ENCODE data around the gene DPYSL4. TPM values are rescaled to one million over a fixed set of nuclear protein-coding genes. Genes with fewer than 3 reads are reported as not detected.

The DPYSL4 gene
- total and polyA plus RNA-seq, 2 of the 13 experiments (the other 11 are each of a cell fraction or from before 2014, with no cell fraction given), result 0.84 to 1.2 TPM

- TF ChIP-seq THAP9 (CRISPR knock-in tag; IDR thresholded peaks at IDR 0.05; ENCODE audit: borderline replicate concordance), result 0 out of 2 replicates have a peak, but pooled peaks have one; percentile 14
- no peak for TF ChIP-seq MTERF4 (CRISPR knock-in tag; IDR thresholded peaks at IDR 0.05)
- 0 out of 2 replicates have a peak, but pooled peaks have one; percentile 13 for TF ChIP-seq KDM4B (CRISPR knock-in tag; IDR thresholded peaks at IDR 0.05)
- no peak for TF ChIP-seq ZBTB46 (CRISPR knock-in tag; IDR thresholded peaks at IDR 0.05; ENCODE audit: borderline replicate concordance)
- 0 out of 2 replicates have a peak, but pooled peaks have one; percentile 18 for TF ChIP-seq HNF1B (CRISPR knock-in tag; IDR thresholded peaks at IDR 0.05)
- TF ChIP-seq ZFP91 (CRISPR knock-in tag; IDR thresholded peaks at IDR 0.05; ENCODE audit: borderline replicate concordance), result peak; percentile 55; the same call in 1 of the 2 replicates
- 0 out of 2 replicates have a peak, but pooled peaks have one; percentile 13 for TF ChIP-seq FOXK1 (CRISPR knock-in tag; IDR thresholded peaks at IDR 0.05; ENCODE audit: borderline replicate concordance, low read depth)
- TF ChIP-seq ATF2 (CRISPR knock-in tag; IDR thresholded peaks at IDR 0.05), result 0 out of 2 replicates have a peak, but pooled peaks have one; percentile 35
- TF ChIP-seq JUND (CRISPR knock-in tag; IDR thresholded peaks at IDR 0.05), result no peak
- 0 out of 2 replicates have a peak, but pooled peaks have one; percentile 46 for TF ChIP-seq DMAP1 (CRISPR knock-in tag; IDR thresholded peaks at IDR 0.05)
- 0 out of 2 replicates have a peak, but pooled peaks have one; percentile 50 for TF ChIP-seq REPIN1 (CRISPR knock-in tag; IDR thresholded peaks at IDR 0.05; ENCODE audit: borderline replicate concordance, low read depth)
- no peak for TF ChIP-seq ZNF670 (CRISPR knock-in tag; IDR thresholded peaks at IDR 0.05; ENCODE audit: borderline replicate concordance)
- no peak for TF ChIP-seq ZNF567 (CRISPR knock-in tag; IDR thresholded peaks at IDR 0.05; ENCODE audit: borderline replicate concordance)
- peak; percentile 71 for TF ChIP-seq ZBTB33 (CRISPR knock-in tag; IDR thresholded peaks at IDR 0.05)
- peak; percentile 90 for TF ChIP-seq MYC (CRISPR knock-in tag; IDR thresholded peaks at IDR 0.05; ENCODE audit: borderline replicate concordance)
These were observed 36.4 kb downstream of the DPYSL4 start (continued) for GRCh38 chr10:132223156-132223590.
